ENCODE data around the gene OR10H3. TPM values are rescaled to one million over a fixed set of nuclear protein-coding genes. Genes with fewer than 3 reads are reported as not detected.
"Not testable (repeated sequence)": the region's sequence is repeated elsewhere in the genome, so short reads cannot be mapped to it uniquely, and the experiment has no call there.

OR10H3 gene
- polyA plus RNA-seq, 6 donors from 2014 or later: not detected

GRCh38 chr19:15782211-15782610, 44.4 kb downstream of the OR10H3 start:
- no peak for ATAC-seq (ENCODE audit: low read depth in 2 of 2)
- Mint-ChIP-seq H3K9me3 (peaks cover 0 to 11% (median 2%) of the 10 kb centered on the region in 7 donors), H3K36me3 (peaks cover 0 to 8% of the 10 kb centered on the region in 2 donors), H3K27me3 (peaks cover 8 to 45% (median 25%) of the 10 kb centered on the region in 3 donors), H3K4me3 (no peak overlapping the region), H3K4me1 (peaks cover 0 to 8% (median 4%) of the 10 kb centered on the region in 3 donors), H3K27ac (peak overlapping the region in 1 of 6 donors; percentile 88)
- DNase-seq: no peak

- not testable (repeated sequence) for H3K4me1 Mint-ChIP-seq; DNase-seq; ATAC-seq (ENCODE audit: low read depth in 2 of 2); H3K4me3 Mint-ChIP-seq; H3K27ac Mint-ChIP-seq; H3K9me3 Mint-ChIP-seq; H3K36me3 Mint-ChIP-seq
- H3K27me3 Mint-ChIP-seq: peaks cover 8 to 45% (median 25%) of the 10 kb centered on the region in 3 donors
These were observed 45.1 kb downstream of the OR10H3 start for GRCh38 chr19:15782896-15783295.

- no peak for ATAC-seq (ENCODE audit: low read depth in 2 of 2)
- H3K4me3 Mint-ChIP-seq: no peak within 1 kb of the TSS
These were observed 49.9 kb downstream of the OR10H3 start, which contains the start of gene OR10H5 for GRCh38 chr19:15787611-15788155. OR10H5 (plus strand) TSS chr19:15787661; CDS start chr19:15794049, 6,388 bp downstream.

GRCh38 chr19:15788594-15789270, 50.9 kb downstream of the OR10H3 start:
- Mint-ChIP-seq H3K36me3 (no peaks in the 10 kb centered on the region), H3K9me3 (peaks cover 0 to 7% (median 0%) of the 10 kb centered on the region in 7 donors), H3K27me3 (peaks cover 25 to 47% (median 43%) of the 10 kb centered on the region in 3 donors), H3K27ac (no peak overlapping the region), H3K4me3 (no peak overlapping the region), H3K4me1 (no peaks in the 10 kb centered on the region)
- ATAC-seq (ENCODE audit: low read depth in 2 of 2) (no peak), DNase-seq (no peak)

More at GRCh38 chr19:15787611-15788155, 49.9 kb downstream of the OR10H3 start, which contains the start of gene OR10H5:
- DNase-seq: no peak
- Mint-ChIP-seq H3K36me3 (no peaks in the 10 kb centered on the region), H3K27ac (peak within 1 kb of the TSS in 1 of 6 donors; percentile 8), H3K27me3 (peaks cover 22 to 54% (median 45%) of the 10 kb centered on the region in 3 donors), H3K4me1 (no peaks in the 10 kb centered on the region), H3K9me3 (peaks cover 0 to 7% (median 0%) of the 10 kb centered on the region in 7 donors)

GRCh38 chr19:15790096-15790495, 52.3 kb downstream of the OR10H3 start:
- H3K36me3 Mint-ChIP-seq: peaks cover 0 to 4% of the 10 kb centered on the region in 2 donors
- H3K4me3 Mint-ChIP-seq: no peak overlapping the region
- H3K27me3 Mint-ChIP-seq: peaks cover 18 to 55% (median 54%) of the 10 kb centered on the region in 3 donors
- ATAC-seq (ENCODE audit: low read depth in 2 of 2): no peak
- DNase-seq: no peak
- H3K27ac Mint-ChIP-seq: peak overlapping the region in 1 of 6 donors; percentile 62
- H3K4me1 Mint-ChIP-seq: peaks cover 0 to 2% (median 0%) of the 10 kb centered on the region in 3 donors
- H3K9me3 Mint-ChIP-seq: peaks cover 0 to 3% (median 0%) of the 10 kb centered on the region in 7 donors

Other genes with a start within 250 kb of the OR10H3 start
- not detected for gene CYP4F22, start 229.5 kb upstream of the OR10H3 start, polyA plus RNA-seq (ENCODE audit: low read depth in 6 of 6)
- not detected for gene CYP4F8, start 122.8 kb upstream of the OR10H3 start, polyA plus RNA-seq (ENCODE audit: low read depth in 6 of 6)
- gene CYP4F3, start 97.1 kb upstream of the OR10H3 start, polyA plus RNA-seq (ENCODE audit: low read depth in 6 of 6): not detected
- gene CYP4F12, start 64.9 kb upstream of the OR10H3 start, polyA plus RNA-seq (ENCODE audit: low read depth in 6 of 6): not detected
- not detected for gene OR10H2, start 10.0 kb upstream of the OR10H3 start, polyA plus RNA-seq (ENCODE audit: low read depth in 6 of 6)
- gene OR10H5, start 49.7 kb downstream of the OR10H3 start, polyA plus RNA-seq (ENCODE audit: low read depth in 6 of 6): not detected
- gene OR10H1, start 77.7 kb downstream of the OR10H3 start, polyA plus RNA-seq (ENCODE audit: low read depth in 6 of 6): not detected
- not detected for gene CYP4F2, start 160.1 kb downstream of the OR10H3 start, polyA plus RNA-seq (ENCODE audit: low read depth in 6 of 6)
- gene CYP4F11, start 196.5 kb downstream of the OR10H3 start, polyA plus RNA-seq (ENCODE audit: low read depth in 6 of 6): not detected
- gene OR10H4, start 211.0 kb downstream of the OR10H3 start, polyA plus RNA-seq (ENCODE audit: low read depth in 6 of 6): not detected